Stomach smooth muscle (tissue), 2 donors: ENCODE measurements around the gene SAMD14.
"Not testable (repeated sequence)": the region's sequence is repeated elsewhere in the genome, so short reads cannot be mapped to it uniquely, and the experiment has no call there.

Experiments
- H3K27ac ChIP-seq: one replicate; pipeline ENCODE4 v1.7.0; 2013; ENCODE audit warnings: mild to moderate bottlenecking, low read length, inconsistent platforms
- H3K27me3 ChIP-seq, 2 donors: one replicate each; pipeline ENCODE4 v1.7.0; 2013; ENCODE audit warnings: low read length in 2 of 2; ENCODE audit not compliant: insufficient read depth in 2 of 2, control insufficient read depth in 1 of 2
- H3K36me3 ChIP-seq, 2 donors: one replicate each; pipeline ENCODE4 v1.7.0; 2013; ENCODE audit warnings: low read length in 2 of 2; ENCODE audit not compliant: control insufficient read depth in 2 of 2, insufficient read depth in 2 of 2
- H3K4me1 ChIP-seq: one replicate; pipeline ENCODE4 v1.7.0; 2013; ENCODE audit warnings: low read length; ENCODE audit not compliant: control insufficient read depth, insufficient read depth
- H3K4me3 ChIP-seq, 2 donors: one replicate each; pipeline ENCODE4 v1.7.0; 2013; ENCODE audit warnings: low read length in 2 of 2
- H3K9ac ChIP-seq, 2 donors: one replicate each; pipeline ENCODE4 v1.7.0; 2013; ENCODE audit warnings: low read length in 2 of 2, mild to moderate bottlenecking in 1 of 2
- H3K9me3 ChIP-seq, 2 donors: one replicate each; pipeline ENCODE4 v1.7.0; 2013; ENCODE audit warnings: low read length in 2 of 2; ENCODE audit not compliant: control insufficient read depth in 2 of 2
- donor health status: healthy.
- donor health status: Pancreatic carcinoma.

The SAMD14 gene

DNA sequence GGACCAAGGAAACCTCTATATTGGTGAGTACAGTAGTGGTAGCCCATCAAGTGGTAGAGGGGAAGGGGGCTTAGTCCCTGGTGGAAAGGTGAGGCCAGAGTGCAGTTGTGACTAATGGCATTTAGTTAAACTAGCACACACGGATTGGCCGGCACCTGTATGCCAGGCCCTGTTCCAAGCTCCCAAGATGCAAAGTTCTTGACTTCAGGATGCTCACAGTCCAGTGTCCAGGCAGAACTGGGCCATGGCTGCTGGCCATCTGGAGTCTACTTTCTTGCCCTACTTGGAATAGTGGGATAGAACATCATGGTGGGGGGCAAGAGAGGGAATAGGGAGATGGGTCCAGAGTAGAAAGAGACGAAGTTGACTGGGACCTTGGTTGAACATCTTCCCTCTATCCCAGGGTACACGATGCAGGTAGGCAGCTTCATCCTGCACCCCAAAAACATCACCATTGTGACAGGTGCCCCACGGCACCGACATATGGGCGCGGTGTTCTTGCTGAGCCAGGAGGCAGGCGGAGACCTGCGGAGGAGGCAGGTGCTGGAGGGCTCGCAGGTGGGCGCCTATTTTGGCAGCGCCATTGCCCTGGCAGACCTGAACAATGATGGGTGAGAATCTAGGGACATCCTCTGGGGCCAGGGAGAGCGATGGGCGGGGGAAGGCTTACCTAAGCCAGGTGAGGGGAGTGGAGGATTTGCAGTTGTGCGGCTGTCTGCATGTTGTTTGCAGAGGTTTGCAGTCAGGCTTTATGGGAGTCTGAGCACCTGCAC, 58.9 kb downstream of the SAMD14 start:
- Histone ChIP-seq H3K9ac (no peak overlapping the region), H3K4me3 (no peak overlapping the region), H3K9me3 (no peaks in the 10 kb centered on the region), H3K27ac (no peak overlapping the region), H3K27me3 (no peaks in the 10 kb centered on the region), H3K36me3 (peaks cover 63 to 71% of the 10 kb centered on the region in 2 donors), H3K4me1 (peaks cover 3% of the 10 kb centered on the region)

DNA sequence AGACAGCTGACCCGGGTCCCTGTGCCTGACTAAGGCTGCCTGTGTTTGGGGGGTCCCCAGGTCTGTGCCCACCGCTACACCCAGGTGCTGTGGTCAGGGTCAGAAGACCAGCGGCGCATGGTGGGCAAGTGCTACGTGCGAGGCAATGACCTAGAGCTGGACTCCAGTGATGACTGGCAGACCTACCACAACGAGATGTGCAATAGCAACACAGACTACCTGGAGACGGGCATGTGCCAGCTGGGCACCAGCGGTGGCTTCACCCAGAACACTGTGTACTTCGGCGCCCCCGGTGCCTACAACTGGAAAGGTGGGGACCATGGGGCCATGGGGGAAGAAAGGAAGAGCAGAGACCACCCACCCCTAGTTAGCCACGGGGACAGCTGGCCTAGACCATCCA, 62.0 kb downstream of the SAMD14 start:
- no peak overlapping the region for H3K9ac ChIP-seq
- no peak overlapping the region for H3K27ac ChIP-seq
- peaks cover 36 to 47% of the 10 kb centered on the region in 2 donors for H3K36me3 ChIP-seq

DNA sequence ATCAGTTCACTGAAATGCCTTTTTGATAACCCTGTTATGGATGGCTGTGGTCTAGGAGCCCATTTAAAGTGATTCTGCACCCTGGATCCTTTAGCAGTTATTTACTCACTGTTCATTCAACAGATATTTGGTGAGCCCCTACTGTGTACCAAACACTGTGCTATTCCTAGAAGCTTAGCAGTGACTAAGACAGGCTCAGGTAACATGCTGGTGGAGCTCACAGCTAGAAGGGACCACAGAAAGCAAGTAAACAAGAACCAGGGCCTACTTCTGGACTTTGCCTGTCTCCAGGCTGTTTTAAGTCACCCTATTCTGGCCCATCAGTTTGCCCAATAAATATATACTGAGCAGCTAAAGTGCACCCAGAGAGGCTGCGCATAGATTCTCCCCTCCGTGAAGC, 63.0 kb downstream of the SAMD14 start:
- Histone ChIP-seq H3K9me3 (no peaks in the 10 kb centered on the region), H3K27ac (peak overlapping the region; percentile 31), H3K4me3 (no peak overlapping the region), H3K27me3 (no peaks in the 10 kb centered on the region), H3K36me3 (peaks cover 27 to 40% of the 10 kb centered on the region in 2 donors), H3K4me1 (peaks cover 31% of the 10 kb centered on the region), H3K9ac (peak overlapping the region in 1 of 2 donors; percentile 21)

More for the DNA sequence above, 62.0 kb downstream of the SAMD14 start:
- H3K9me3 ChIP-seq: no peaks in the 10 kb centered on the region
- no peak overlapping the region for H3K4me3 ChIP-seq
- no peaks in the 10 kb centered on the region for H3K27me3 ChIP-seq
- peaks cover 21% of the 10 kb centered on the region for H3K4me1 ChIP-seq

DNA sequence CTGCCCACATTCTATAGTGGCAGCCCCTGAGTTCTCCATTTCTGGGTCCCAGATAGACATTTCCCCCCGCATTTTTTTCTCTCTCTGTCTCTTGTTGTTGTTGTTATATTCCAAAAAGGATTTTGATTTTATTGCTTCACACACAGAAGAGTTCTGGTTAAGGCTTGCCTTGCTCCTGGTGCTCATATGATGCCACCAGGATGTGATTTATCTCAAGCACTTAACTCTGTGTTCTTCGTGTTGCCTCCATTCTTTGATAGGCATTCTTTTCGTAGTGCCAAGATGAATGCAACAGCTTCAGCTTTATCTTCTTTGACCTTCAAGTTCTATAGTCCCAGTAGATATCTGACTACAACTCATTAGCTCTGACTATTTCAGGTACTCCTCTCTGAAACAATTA, 64.9 kb downstream of the SAMD14 start:
- Histone ChIP-seq H3K36me3 (peaks cover 13 to 25% of the 10 kb centered on the region in 2 donors), H3K4me3 (peak overlapping the region in 1 of 2 donors; percentile 29), H3K27ac (peak overlapping the region; percentile 98), H3K9me3 (no peaks in the 10 kb centered on the region), H3K4me1 (peaks cover 51% of the 10 kb centered on the region), H3K9ac (peak overlapping the region in 1 of 2 donors; percentile 54), H3K27me3 (no peaks in the 10 kb centered on the region)

DNA sequence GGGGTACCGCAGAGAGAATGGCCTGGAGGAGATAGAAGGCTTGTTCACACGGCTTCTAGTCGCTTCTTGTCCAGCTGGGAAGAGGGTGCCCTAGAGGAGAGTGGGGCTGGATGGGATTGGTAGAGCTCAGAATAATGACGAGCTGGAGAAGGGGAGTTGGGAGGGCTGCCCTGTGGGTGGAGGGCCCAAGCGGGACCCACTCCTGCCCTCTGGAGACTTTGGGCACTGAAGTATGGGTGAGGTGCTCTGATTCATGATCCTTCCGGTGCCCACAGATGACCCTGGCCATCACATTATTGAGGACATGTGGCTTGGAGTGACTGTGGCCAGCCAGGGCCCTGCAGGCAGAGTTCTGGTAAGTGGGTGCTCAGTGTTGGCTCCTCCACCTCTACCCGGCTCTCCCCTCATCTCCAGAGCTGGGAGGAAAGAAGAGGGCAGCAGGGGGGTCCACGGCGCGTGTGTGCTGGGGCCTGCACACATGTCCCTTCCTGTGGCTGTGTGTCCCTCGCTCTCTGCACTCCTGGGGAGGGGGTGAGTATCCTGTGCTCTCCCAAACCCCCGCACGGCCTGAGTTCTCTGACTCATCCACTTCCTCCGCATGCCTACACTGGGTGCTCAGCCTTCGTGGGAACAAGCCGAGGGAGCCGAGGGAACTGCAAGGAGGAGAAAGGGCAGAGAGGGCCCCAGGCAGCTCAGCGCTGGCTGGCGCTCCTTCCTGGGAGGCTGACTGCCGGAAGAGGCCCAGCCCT, 65.5 kb downstream of the SAMD14 start:
- peak overlapping the region in 1 of 2 donors; percentile 29 for H3K4me3 ChIP-seq
- H3K4me1 ChIP-seq: peaks cover 57% of the 10 kb centered on the region
- no peaks in the 10 kb centered on the region for H3K9me3 ChIP-seq
- H3K36me3 ChIP-seq: peaks cover 7 to 20% of the 10 kb centered on the region in 2 donors
- H3K27me3 ChIP-seq: no peaks in the 10 kb centered on the region
- peak overlapping the region; percentile 98 for H3K27ac ChIP-seq
- peak overlapping the region; percentile 29 to 57 for H3K9ac ChIP-seq

DNA sequence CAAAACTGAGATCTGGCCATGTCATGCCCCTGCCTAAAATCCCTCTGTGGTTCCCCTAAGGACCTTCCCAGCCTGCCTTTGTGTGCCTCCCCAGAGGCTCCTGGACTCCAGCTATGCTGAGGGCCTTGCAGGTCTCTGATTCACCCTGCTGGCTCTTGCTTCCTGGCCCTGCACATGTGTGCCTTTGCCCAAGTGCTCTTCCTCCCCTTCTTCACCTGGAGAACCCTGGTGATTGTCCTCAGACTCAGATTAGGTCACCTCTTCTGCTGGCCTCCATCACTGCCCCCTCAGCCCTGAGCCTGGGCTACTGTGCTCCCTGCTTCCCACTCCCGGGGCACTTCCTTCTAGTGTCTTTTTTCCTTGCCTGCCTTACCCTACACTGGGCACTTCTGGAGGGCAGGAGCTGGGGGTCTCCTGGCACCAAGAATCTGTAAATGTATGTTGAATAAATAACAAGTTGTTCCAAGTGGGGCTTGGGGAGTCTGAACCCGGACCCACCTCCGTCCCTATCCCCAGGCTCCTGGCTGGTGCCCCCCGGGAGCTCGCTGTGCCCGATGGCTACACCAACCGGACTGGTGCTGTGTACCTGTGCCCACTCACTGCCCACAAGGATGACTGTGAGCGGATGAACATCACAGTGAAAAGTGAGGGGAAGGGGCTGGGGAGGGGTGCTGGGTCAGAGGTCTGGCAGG, 66.3 kb downstream of the SAMD14 start:
- no peaks in the 10 kb centered on the region for H3K27me3 ChIP-seq
- H3K4me1 ChIP-seq: peaks cover 64% of the 10 kb centered on the region
- H3K36me3 ChIP-seq: peaks cover 7 to 16% of the 10 kb centered on the region in 2 donors
- H3K9ac ChIP-seq: peak overlapping the region; percentile 21 to 57
- H3K9me3 ChIP-seq: no peaks in the 10 kb centered on the region
- H3K27ac ChIP-seq: peak overlapping the region; percentile 98
- peak overlapping the region in 1 of 2 donors; percentile 15 for H3K4me3 ChIP-seq

DNA sequence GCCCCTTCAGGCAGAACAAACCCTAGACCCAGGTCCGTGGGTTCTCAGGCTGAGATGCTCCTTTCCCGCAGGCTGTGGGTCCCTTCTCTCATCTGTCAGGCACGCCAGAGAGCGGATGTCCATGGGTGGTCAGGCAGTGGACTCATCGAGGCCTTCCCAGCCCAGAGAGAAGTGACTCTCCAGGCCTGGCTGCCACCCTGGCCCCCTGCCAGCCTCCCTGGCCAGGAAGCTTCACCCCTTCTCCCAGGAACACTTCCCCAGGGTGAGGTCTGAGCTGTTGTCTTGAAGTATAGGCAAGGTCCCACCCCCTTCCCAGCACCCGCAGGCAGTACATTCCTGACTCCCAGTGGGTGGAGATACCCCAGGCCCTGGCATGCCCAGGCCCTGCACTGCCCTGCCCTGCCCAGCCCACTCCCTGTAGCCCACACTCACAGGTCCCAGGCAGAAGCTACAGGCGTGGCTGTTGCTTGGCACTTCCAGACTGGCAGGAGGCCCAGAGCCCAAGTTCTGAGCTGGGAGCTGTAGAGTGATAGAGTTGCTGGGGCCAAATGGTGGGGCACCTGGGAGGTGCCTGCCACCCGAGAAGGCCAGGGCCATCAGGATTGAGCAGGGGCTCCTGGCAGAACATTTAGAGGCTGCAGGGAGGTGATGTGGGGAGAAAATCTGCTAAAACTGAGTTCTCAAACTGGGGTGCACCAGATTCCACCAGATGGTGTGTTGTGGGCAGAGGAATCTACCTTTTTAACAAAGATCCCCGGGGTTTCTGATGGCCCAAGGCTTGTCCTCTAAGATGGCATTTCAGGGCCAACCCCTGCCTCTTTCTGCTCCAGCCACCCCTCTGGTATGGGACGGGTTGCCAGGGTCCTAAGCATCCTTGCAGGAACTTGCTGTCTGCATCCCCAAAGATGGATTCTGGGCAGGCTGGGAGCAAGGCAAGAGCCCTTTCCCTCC, 67.4 kb downstream of the SAMD14 start:
- peaks cover 76% of the 10 kb centered on the region for H3K4me1 ChIP-seq
- H3K9ac ChIP-seq: peak overlapping the region; percentile 47 to 54
- peak overlapping the region; percentile 98 for H3K27ac ChIP-seq
- no peaks in the 10 kb centered on the region for H3K27me3 ChIP-seq
- peaks cover 0 to 9% of the 10 kb centered on the region in 2 donors for H3K36me3 ChIP-seq
- no peaks in the 10 kb centered on the region for H3K9me3 ChIP-seq
- H3K4me3 ChIP-seq: peak overlapping the region; percentile 7 to 49

DNA sequence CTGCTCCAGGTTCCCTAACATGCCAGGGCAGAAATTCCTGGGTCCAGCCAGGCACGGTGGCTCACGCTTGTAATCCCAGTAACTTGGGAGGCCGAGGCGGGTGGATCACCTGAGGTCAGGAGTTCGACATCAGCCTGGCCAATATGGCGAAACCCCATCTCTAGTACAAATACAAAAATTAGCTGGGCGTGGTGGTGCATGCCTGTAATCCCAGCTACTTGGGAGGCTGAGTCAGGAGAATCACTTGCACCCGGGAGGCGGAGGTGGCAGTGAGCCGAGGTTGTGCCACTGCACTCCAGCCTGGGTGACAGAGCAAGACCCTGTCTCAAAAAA, 68.3 kb downstream of the SAMD14 start:
- H3K27ac ChIP-seq: peak overlapping the region; percentile 98
- peaks cover 82% of the 10 kb centered on the region for H3K4me1 ChIP-seq
- H3K4me3 ChIP-seq: peak overlapping the region; percentile 4 to 54
- H3K27me3 ChIP-seq, H3K9ac ChIP-seq, H3K36me3 ChIP-seq, H3K9me3 ChIP-seq: not testable (repeated sequence)

DNA sequence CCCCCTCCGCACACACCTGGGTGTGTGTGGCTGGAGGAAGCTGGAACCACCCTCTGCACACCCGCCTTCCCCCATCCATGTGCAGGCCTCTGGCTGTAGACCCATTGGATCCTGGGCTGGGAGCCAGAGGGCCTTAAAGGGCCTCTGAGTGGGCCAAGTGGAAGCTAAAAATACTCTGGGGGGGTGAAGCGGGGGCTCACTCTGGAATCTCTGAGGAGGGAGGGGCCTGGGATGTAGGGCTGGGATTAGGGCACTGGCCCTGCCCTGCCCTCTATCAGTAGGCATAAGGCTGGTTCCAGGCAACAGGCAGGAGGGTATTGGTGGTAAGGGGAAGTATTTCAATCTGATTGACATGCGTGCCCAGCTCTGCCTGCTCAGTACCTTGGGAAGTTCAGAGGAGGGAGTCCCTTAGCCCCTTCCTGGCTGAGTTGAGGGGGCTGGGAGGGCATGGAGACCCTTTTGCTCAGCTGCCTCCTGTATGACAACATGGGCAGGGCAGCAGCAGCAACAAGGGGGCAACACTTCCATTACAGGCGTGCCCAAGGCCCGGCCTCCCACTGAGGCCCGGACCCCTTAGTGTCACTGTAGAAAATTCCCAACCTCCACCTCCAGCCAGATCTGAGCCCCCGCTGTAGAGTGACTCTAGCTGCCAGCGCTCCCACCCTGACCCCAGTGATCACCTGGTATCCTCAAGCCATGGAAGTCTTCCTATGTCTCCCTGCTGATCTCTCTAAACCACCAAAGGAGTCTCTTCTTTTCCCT, 68.8 kb downstream of the SAMD14 start:
- H3K36me3 ChIP-seq: peaks cover 0 to 5% of the 10 kb centered on the region in 2 donors
- peak overlapping the region; percentile 46 to 58 for H3K4me3 ChIP-seq
- H3K27me3 ChIP-seq: no peaks in the 10 kb centered on the region
- H3K27ac ChIP-seq: peak overlapping the region; percentile 98
- peak overlapping the region; percentile 47 to 57 for H3K9ac ChIP-seq
- no peaks in the 10 kb centered on the region for H3K9me3 ChIP-seq
- peaks cover 82% of the 10 kb centered on the region for H3K4me1 ChIP-seq
